ENCODE measurements around the gene TJP1.

- TF ChIP-seq CTCF (conservative IDR thresholded peaks at IDR 0.05) (no peak), EZH2 (IDR thresholded peaks at IDR 0.05; ENCODE audit: low read depth) (no peak)
Observed at GRCh38 chr15:29774900-29775299, 47.4 kb downstream of the TJP1 start.

Data from PC-9 (cell line).